A673 (cell line): ENCODE data around the gene AMIGO3.

ENCODE experiments used
- EZH2 ChIP-seq: fragments of 200-600 bp; sonication (generic); IDR thresholded peaks from 2 replicates; pipeline ENCODE4 v1.6.1; 2017; ENCODE audit warnings: borderline replicate concordance, low read depth, mild to moderate bottlenecking, mixed read lengths, antibody characterized with exemption, low read length; ENCODE audit not compliant: poor library complexity, severe bottlenecking
- TF ChIP-seq, protein P1 (sequence below): fragments of 300-800, 200-600 bp; sonication (generic); conservative IDR thresholded peaks from 2 replicates; pipeline ENCODE4 v1.5.1; 2017; ENCODE audit warnings: low read depth, mild to moderate bottlenecking, antibody characterized with exemption, low read length, moderate library complexity, mixed read lengths

GRCh38 chr3:49675912-49676311 is 43.6 kb downstream of the AMIGO3 start:
- TF ChIP-seq, protein P1, sequence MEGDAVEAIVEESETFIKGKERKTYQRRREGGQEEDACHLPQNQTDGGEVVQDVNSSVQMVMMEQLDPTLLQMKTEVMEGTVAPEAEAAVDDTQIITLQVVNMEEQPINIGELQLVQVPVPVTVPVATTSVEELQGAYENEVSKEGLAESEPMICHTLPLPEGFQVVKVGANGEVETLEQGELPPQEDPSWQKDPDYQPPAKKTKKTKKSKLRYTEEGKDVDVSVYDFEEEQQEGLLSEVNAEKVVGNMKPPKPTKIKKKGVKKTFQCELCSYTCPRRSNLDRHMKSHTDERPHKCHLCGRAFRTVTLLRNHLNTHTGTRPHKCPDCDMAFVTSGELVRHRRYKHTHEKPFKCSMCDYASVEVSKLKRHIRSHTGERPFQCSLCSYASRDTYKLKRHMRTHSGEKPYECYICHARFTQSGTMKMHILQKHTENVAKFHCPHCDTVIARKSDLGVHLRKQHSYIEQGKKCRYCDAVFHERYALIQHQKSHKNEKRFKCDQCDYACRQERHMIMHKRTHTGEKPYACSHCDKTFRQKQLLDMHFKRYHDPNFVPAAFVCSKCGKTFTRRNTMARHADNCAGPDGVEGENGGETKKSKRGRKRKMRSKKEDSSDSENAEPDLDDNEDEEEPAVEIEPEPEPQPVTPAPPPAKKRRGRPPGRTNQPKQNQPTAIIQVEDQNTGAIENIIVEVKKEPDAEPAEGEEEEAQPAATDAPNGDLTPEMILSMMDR = no peak
- no peak for TF ChIP-seq EZH2
